Epithelial cell of proximal tubule (primary cell): ENCODE data around the gene TRIM63. TPM values are rescaled to one million over a fixed set of nuclear protein-coding genes. Genes with fewer than 3 reads are reported as not detected.

Experiments
- DNase-seq: peaks from one replicate; pipeline ENCODE4 v3.0.0-alpha.2; 2011; ENCODE audit warnings: low read depth
- H3K4me3 ChIP-seq: 2 replicates; pipeline ENCODE4 v1.5.1; 2011; ENCODE audit warnings: low read depth, mild to moderate bottlenecking, low read length
- total RNA-seq: library from RNA; depleted of rRNA; stranded (reverse); fragments of >200 nt; gene quantifications from 2 replicates; pipeline ENCODE4 v1.2.3, GENCODE V29; 2015
- TF ChIP-seq, protein P1 (sequence below): conservative IDR thresholded peaks from 2 replicates; pipeline ENCODE4 v1.5.1; 2012; ENCODE audit warnings: low read depth, mild to moderate bottlenecking, low read length

TRIM63 gene
- total RNA-seq, 1 donor from 2014 or later, result not detected

DNA sequence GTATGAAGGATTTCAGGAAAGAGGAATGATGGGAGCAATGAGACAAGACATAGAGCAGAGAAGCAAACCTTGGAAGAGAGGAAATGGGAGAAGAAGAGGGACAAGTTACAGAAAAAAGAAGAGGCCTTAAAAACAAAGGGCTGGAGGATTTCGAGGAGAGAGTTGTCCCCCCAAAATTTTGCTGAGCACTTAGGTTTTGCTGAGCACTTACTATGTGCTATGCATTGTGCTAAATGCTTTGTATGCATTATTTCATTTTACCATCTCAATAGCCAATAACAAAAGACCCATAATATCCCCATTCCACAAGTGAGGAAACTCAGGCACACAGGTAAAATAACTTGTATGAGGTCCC, 2.5 kb upstream of the TRIM63 start:
- TF ChIP-seq, protein P1, sequence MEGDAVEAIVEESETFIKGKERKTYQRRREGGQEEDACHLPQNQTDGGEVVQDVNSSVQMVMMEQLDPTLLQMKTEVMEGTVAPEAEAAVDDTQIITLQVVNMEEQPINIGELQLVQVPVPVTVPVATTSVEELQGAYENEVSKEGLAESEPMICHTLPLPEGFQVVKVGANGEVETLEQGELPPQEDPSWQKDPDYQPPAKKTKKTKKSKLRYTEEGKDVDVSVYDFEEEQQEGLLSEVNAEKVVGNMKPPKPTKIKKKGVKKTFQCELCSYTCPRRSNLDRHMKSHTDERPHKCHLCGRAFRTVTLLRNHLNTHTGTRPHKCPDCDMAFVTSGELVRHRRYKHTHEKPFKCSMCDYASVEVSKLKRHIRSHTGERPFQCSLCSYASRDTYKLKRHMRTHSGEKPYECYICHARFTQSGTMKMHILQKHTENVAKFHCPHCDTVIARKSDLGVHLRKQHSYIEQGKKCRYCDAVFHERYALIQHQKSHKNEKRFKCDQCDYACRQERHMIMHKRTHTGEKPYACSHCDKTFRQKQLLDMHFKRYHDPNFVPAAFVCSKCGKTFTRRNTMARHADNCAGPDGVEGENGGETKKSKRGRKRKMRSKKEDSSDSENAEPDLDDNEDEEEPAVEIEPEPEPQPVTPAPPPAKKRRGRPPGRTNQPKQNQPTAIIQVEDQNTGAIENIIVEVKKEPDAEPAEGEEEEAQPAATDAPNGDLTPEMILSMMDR, result no peak
- no peak overlapping the region for H3K4me3 ChIP-seq
- no peak for DNase-seq

DNA sequence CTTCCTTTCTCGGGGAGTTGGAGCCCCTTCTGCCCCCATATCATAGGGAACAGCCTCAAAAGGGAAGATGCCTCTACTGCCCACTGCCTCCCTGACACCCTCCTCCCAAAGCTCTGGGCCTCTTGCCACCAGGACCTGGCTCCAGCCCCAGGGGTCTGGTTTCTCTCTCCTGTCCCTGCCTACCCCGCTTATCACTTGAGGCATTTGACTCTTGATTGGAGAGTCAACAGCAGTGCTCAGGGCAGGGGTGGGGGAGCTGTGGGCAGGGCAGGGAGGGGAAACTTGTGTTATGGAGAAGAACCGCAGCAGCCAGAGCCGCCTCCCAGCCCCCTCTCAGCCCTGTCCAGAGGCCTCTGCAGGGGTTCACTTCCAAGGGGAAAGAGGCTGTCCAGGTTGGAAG, 573 bp downstream of the TRIM63 start:
- TF ChIP-seq, protein P1, result no peak

DNA sequence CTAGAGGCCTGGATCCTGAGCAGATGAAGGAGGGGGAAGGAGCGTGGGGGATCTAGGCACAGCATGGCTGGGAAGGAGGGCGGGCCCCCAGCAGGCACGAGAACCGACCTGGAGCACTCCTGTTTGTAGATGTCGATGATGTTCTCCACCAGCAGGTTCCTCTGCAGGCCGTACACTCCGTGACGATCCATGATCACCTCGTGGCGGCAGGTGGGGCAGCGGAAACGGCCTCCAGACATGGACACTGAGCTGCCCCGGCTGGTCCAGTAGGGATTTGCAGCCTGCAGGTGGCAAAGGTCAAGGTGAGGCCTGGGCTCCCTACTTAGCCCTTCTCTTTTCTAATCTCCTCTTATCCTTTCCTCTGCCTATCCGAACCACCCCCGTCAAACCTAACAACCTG, 1.3 kb downstream of the TRIM63 start:
- no peak for DNase-seq
- TF ChIP-seq, protein P1, result no peak
- H3K4me3 ChIP-seq, result no peak overlapping the region

More for the DNA sequence above, 573 bp downstream of the TRIM63 start:
- H3K4me3 ChIP-seq, result no peak overlapping the region
- no peak for DNase-seq

DNA sequence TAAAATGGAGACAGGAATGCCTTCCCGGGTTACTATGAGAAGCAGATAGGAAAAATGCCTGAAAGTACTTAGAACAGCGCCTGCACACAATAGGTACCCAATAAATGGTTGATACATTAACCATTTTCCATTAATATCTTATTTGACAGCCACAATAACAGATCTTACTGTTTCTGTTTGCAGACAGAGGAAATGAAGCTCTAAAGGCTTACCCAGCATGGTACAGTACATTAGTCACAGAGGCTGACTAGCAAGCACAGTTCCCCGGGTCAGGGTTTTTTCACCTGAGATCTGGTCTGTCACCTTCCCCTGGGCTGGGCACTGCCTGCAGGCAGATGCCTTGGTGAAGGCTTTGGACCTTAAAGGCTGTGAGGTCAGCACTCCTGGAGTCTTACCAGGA, 2.9 kb downstream of the TRIM63 start:
- no peak overlapping the region for H3K4me3 ChIP-seq
- DNase-seq, result peak; percentile 71
- TF ChIP-seq, protein P1, result no peak

DNA sequence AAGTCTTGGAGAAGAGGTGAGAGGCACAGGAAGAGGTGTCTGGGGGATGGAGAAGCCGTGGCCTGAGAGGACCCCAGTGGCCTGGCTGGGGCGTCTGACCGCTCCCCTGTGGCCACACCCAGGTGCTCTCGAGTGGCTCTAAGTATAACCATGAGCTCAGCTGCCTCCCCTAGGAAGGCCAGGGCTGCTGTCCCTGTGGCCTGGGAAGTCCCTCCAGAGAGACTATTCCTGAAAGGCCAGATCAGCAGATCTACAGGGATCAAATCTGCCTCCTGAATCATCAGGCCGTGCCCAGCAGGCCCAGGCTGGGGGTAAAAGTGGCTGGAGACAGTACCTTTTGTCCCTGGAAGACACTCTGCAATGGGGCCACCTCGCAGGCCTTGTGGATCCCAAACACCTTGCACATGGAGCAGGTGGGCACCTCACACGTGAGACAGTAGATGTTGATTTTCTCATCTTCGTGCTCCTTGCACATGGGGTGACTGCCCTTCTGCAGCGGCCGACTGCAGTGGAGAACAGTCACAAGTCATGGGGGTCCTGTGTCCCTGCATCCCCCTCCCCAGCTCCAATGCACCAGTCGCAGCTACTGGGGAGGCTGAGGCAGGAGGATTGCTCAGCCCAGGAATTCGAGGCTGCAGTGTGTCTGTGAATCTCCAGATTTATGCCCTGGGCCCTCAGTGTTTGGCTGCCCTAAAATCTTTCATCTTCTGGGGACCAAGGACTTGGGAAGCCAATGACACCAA, 6.4 kb downstream of the TRIM63 start:
- TF ChIP-seq, protein P1, result no peak
- DNase-seq, result no peak
- H3K4me3 ChIP-seq, result no peak overlapping the region

DNA sequence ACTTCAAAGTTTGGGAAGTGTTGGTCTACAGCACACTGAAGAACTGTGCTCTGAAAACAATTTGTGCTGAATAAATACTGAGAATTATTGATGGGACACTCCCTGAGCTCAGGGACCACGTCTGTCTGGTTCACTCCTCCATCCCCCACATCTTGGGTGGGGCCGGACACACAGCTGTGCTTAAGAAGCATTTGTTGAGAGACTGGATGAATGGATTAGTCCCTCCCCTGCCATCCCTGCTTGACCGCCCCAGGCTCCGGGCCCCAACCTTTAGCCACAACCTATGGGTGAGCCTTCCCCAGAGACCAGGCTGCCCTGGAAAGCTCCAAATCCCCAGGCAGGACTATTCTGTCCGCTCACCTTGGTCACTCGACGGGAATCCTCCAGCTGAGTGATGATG, 7.5 kb downstream of the TRIM63 start:
- TF ChIP-seq, protein P1, result no peak
- DNase-seq, result no peak
- no peak overlapping the region for H3K4me3 ChIP-seq

DNA sequence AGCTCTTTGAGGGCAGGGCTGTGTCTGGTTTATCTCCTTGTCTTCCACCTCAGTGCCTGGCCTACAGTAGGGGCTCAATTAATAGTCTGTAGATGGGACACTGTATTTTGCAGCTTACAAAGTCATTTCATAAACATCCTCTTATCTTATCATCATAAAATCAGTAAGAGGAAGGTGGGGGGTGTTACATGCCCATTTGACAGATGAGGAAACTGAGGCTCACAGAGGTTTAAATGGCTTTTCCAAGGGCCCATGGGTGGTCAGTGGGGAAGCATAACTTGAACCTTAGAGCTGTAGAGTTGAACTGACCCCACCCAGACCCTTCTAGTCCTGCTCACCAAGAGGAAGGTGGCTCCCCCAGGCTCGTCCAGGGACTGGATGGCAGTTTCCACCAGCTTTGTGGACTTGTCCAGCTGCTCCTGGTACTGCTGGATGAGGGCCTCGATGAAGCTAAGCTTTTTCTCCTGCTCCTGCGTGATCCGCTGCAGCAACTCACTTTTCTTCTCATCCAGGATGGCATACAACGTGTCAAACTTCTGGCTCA, 9.3 kb downstream of the TRIM63 start:
- no peak overlapping the region for H3K4me3 ChIP-seq
- TF ChIP-seq, protein P1, result no peak
- DNase-seq, result no peak
